ENCODE measurements around the gene UTY.
"Not testable (repeated sequence)": the region's sequence is repeated elsewhere in the genome, so short reads cannot be mapped to it uniquely, and the experiment has no call there.

Gene UTY

GRCh38 chrY:13296176-13296890 lies 183.5 kb downstream of the UTY start:
- DNase-seq = no peak

- DNase-seq = no peak
Observed at GRCh38 chrY:13295026-13295425, 184.8 kb downstream of the UTY start.

GRCh38 chrY:13291199-13291598 lies 188.6 kb downstream of the UTY start:
- no peak for DNase-seq

- DNase-seq = not testable (repeated sequence)
Observed at GRCh38 chrY:13282151-13283054, 197.4 kb downstream of the UTY start.

GRCh38 chrY:13279561-13279960 lies 200.3 kb downstream of the UTY start:
- DNase-seq = no peak

GRCh38 chrY:13271706-13272105 lies 208.1 kb downstream of the UTY start:
- no peak for DNase-seq

GRCh38 chrY:13253941-13254440 lies 225.8 kb downstream of the UTY start:
- not testable (repeated sequence) for DNase-seq

- DNase-seq = no peak
Observed at GRCh38 chrY:13250421-13250820, 229.4 kb downstream of the UTY start.

- DNase-seq = no peak
Observed at GRCh38 chrY:13243716-13244115, 236.1 kb downstream of the UTY start.

GRCh38 chrY:13233901-13234300 lies 245.9 kb downstream of the UTY start:
- no peak for DNase-seq

- DNase-seq = no peak
Observed at GRCh38 chrY:13233118-13233517, 246.7 kb downstream of the UTY start.

- DNase-seq = no peak
Observed at GRCh38 chrY:13227354-13227953, 252.4 kb downstream of the UTY start.

GRCh38 chrY:13210961-13211646 lies 268.7 kb downstream of the UTY start:
- DNase-seq = no peak

GRCh38 chrY:13205214-13205613 lies 274.6 kb downstream of the UTY start:
- no peak for DNase-seq

Measured in activated T-cell treated with anti-CD3 and anti-CD28 coated beads, Interleukin-2, amount 50 U/mL, for 1 hour (primary cell).